ENCODE measurements around the gene SUPT16H.

DNA sequence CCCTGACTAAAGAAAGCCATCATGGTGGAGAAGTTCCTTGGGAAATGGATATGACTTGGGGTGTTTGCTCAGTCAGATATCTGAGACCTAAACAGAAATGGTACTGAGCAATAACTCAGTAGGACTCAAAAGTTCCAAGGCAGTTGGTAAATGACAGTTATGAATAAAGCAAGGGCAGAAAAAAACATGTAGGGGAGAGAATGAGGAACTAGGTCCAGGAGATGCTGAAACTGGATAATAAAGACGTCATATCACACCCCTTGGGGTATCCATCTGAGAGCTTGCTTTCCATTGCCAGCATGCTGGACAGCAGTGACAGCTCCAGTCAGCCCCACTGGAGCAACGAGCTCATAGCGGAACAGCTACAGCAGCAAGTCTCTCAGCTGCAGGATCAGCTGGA, 66.4 kb downstream of the SUPT16H start:
- TF ChIP-seq, protein P1, sequence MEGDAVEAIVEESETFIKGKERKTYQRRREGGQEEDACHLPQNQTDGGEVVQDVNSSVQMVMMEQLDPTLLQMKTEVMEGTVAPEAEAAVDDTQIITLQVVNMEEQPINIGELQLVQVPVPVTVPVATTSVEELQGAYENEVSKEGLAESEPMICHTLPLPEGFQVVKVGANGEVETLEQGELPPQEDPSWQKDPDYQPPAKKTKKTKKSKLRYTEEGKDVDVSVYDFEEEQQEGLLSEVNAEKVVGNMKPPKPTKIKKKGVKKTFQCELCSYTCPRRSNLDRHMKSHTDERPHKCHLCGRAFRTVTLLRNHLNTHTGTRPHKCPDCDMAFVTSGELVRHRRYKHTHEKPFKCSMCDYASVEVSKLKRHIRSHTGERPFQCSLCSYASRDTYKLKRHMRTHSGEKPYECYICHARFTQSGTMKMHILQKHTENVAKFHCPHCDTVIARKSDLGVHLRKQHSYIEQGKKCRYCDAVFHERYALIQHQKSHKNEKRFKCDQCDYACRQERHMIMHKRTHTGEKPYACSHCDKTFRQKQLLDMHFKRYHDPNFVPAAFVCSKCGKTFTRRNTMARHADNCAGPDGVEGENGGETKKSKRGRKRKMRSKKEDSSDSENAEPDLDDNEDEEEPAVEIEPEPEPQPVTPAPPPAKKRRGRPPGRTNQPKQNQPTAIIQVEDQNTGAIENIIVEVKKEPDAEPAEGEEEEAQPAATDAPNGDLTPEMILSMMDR (CRISPR knock-in tag; IDR thresholded peaks at IDR 0.05) = no peak
- TF ChIP-seq NONO (IDR thresholded peaks at IDR 0.05) = no peak
- no peak for TF ChIP-seq NONO (CRISPR knock-in tag; conservative IDR thresholded peaks at IDR 0.05)
- TF ChIP-seq PHF8 (CRISPR knock-in tag; IDR thresholded peaks at IDR 0.05) = no peak
- TF ChIP-seq, protein P2, sequence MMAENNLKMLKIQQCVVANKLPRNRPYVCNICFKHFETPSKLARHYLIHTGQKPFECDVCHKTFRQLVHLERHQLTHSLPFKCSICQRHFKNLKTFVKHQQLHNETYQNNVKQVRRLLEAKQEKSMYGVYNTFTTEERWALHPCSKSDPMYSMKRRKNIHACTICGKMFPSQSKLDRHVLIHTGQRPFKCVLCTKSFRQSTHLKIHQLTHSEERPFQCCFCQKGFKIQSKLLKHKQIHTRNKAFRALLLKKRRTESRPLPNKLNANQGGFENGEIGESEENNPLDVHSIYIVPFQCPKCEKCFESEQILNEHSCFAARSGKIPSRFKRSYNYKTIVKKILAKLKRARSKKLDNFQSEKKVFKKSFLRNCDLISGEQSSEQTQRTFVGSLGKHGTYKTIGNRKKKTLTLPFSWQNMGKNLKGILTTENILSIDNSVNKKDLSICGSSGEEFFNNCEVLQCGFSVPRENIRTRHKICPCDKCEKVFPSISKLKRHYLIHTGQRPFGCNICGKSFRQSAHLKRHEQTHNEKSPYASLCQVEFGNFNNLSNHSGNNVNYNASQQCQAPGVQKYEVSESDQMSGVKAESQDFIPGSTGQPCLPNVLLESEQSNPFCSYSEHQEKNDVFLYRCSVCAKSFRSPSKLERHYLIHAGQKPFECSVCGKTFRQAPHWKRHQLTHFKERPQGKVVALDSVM (CRISPR knock-in tag; IDR thresholded peaks at IDR 0.05) = no peak
- no peak for TF ChIP-seq ZNF619 (CRISPR knock-in tag; IDR thresholded peaks at IDR 0.05)
- no peak for TF ChIP-seq SMARCC2 (IDR thresholded peaks at IDR 0.05)
- TF ChIP-seq CREM (IDR thresholded peaks at IDR 0.05) = no peak
- no peak for TF ChIP-seq CREM (CRISPR knock-in tag; IDR thresholded peaks at IDR 0.05)
- TF ChIP-seq ZNF562 (CRISPR knock-in tag; IDR thresholded peaks at IDR 0.05; ENCODE audit: borderline replicate concordance) = no peak

Measured in HepG2 (cell line).